Neutrophil (primary cell): ENCODE data around the gene NPC1L1.

Experiments used
- H3K27ac ChIP-seq: fragments of 200-600 bp; sonication (generic); 2 replicates; pipeline ENCODE4 v1.5.1; 2016; ENCODE audit warnings: mild to moderate bottlenecking, moderate library complexity
- H3K27me3 ChIP-seq: fragments of 200-600 bp; sonication (generic); 2 replicates; pipeline ENCODE4 v1.6.0; 2016; ENCODE audit warnings: mild to moderate bottlenecking
- H3K36me3 ChIP-seq: fragments of 200-600 bp; sonication (generic); 2 replicates; pipeline ENCODE4 v1.5.1; 2017
- H3K4me1 ChIP-seq, 2 experiments: fragments of 200-600 bp in 1 of 2; sonication (generic) in 1 of 2; 1 replicate in 1 of 2; 2 replicates in 1 of 2; pipeline versions ENCODE4 v1.5.1 to v1.6.1; 2013 to 2016; ENCODE audit warnings: low read depth in 1 of 2, low read length in 1 of 2, mild to moderate bottlenecking in 1 of 2, moderate library complexity in 1 of 2; ENCODE audit not compliant: control insufficient read depth in 1 of 2, insufficient read depth in 1 of 2
- H3K4me3 ChIP-seq, 2 experiments: fragments of 200-600 bp in 1 of 2; sonication (generic) in 1 of 2; 1 replicate in 1 of 2; 2 replicates in 1 of 2; pipeline ENCODE4 v1.5.1; 2013 to 2016; ENCODE audit warnings: low read depth in 1 of 2, low read length in 1 of 2, mild to moderate bottlenecking in 1 of 2, moderate library complexity in 1 of 2
- H3K9me3 ChIP-seq: fragments of 200-600 bp; sonication (generic); 2 replicates; pipeline ENCODE4 v1.5.1; 2016
- CTCF ChIP-seq: fragments of 200-600 bp; sonication (generic); IDR thresholded peaks from 2 replicates; pipeline ENCODE4 v1.5.1; 2016; ENCODE audit warnings: antibody characterized with exemption

The NPC1L1 gene

GRCh38 chr7:44463169-44463808 is 77.8 kb downstream of the NPC1L1 start:
- Histone ChIP-seq H3K27me3 (no peaks in the 10 kb centered on the region), H3K27ac (no peak overlapping the region), H3K9me3 (no peaks in the 10 kb centered on the region), H3K4me3 (no peak overlapping the region), H3K36me3 (no peaks in the 10 kb centered on the region), H3K4me1 (peaks cover under 1 to 5% of the 10 kb centered on the region in 2 experiments)
- no peak for TF ChIP-seq CTCF
